Ovary (tissue), 3 donors: Measurements from ENCODE around the gene CCR5AS.

ENCODE experiments used
- CTCF ChIP-seq, 3 donors: fragments of 450-650 bp in 2 of 3; fragments of 200-600 bp in 1 of 3; IDR thresholded peaks; one replicate each; pipeline versions ENCODE4 v1.5.1 to v1.8.0; 2016 to 2022; ENCODE audit warnings: antibody characterized with exemption in 3 of 3, mild to moderate bottlenecking in 1 of 3
- POLR2A ChIP-seq: fragments of 450-650 bp; IDR thresholded peaks from one replicate; pipeline ENCODE4 v1.6.1; 2017; ENCODE audit warnings: antibody characterized with exemption, mild to moderate bottlenecking, moderate library complexity
- donor health status: DM: no; HTN: no; CAD: no.

- no peak for TF ChIP-seq CTCF (IDR thresholded peaks at IDR 0.05)
- TF ChIP-seq POLR2A = no peak
These were observed 82.8 kb downstream of the CCR5AS start for GRCh38 chr3:46324036-46324435.
